Measurements from ENCODE around the gene CAPN13. TPM values are rescaled to one million over a fixed set of nuclear protein-coding genes. Genes with fewer than 3 reads are reported as not detected.
A peak's percentile ranks its signal among the peaks of the same experiment; 100 is the strongest.

The CAPN13 gene
- total and polyA plus RNA-seq, 4 donors: 0.13 to 0.42 TPM; not detected in 2

DNA sequence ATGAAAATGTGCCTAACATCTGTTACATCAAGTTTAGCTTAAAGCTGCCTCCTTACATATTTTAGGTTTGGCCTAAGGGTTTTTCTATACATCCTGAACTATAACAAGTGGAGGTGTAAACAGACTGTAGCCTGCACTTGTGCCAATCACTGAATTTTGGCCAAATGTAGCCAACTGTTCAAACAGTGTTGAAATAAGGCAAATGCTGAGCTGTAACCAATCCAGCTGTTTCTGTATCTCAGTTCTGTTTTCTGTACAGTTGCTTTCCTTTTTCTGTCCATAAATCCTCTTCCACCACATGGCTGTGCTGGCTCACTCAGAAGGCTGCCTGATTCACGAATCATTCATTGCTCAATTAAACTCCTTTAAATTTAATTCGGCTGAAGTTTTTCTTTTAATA lies 19.2 kb upstream of the CAPN13 start (continued):
- TF ChIP-seq, protein P1, sequence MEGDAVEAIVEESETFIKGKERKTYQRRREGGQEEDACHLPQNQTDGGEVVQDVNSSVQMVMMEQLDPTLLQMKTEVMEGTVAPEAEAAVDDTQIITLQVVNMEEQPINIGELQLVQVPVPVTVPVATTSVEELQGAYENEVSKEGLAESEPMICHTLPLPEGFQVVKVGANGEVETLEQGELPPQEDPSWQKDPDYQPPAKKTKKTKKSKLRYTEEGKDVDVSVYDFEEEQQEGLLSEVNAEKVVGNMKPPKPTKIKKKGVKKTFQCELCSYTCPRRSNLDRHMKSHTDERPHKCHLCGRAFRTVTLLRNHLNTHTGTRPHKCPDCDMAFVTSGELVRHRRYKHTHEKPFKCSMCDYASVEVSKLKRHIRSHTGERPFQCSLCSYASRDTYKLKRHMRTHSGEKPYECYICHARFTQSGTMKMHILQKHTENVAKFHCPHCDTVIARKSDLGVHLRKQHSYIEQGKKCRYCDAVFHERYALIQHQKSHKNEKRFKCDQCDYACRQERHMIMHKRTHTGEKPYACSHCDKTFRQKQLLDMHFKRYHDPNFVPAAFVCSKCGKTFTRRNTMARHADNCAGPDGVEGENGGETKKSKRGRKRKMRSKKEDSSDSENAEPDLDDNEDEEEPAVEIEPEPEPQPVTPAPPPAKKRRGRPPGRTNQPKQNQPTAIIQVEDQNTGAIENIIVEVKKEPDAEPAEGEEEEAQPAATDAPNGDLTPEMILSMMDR (IDR thresholded peaks at IDR 0.05; ENCODE audit: low read depth, low read length, missing input control): no peak
- TF ChIP-seq YY1 (IDR thresholded peaks at IDR 0.05): no peak
- TF ChIP-seq, protein P2, sequence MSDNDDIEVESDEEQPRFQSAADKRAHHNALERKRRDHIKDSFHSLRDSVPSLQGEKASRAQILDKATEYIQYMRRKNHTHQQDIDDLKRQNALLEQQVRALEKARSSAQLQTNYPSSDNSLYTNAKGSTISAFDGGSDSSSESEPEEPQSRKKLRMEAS (IDR thresholded peaks at IDR 0.05): no peak
- peak; percentile 33 for TF ChIP-seq FOXA2 (IDR thresholded peaks at IDR 0.05)
- TF ChIP-seq HNF4A (conservative IDR thresholded peaks at IDR 0.05): no peak
- no peak for TF ChIP-seq HNF4G (IDR thresholded peaks at IDR 0.05)
- no peak for TF ChIP-seq TAF1 (conservative IDR thresholded peaks at IDR 0.05)
- TF ChIP-seq RXRA (IDR thresholded peaks at IDR 0.05): peak in 1 of 2 donors; percentile 31

DNA sequence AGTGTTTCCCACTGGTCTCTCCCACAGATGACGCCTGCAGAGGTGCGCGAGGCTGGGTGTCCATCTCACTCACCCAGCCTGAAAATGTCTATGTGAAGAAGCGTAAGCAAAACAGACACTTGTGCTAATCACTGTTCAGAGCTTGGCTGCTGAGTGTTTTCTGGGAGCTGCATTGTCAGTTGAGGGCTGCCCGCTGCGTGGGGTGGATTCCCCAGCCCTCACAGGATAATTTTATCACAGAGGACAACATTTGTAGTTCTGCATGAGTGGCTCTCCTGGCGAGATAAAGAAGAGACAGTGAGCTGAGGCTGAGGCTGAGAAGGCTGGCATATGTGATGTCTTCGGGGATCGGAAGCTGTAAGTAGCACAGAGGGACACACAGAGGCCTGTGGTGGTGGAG lies 16.2 kb upstream of the CAPN13 start:
- no peaks in the 10 kb centered on the region for H3K36me3 ChIP-seq (ENCODE audit: control insufficient read depth in 4 of 4, insufficient read depth in 3 of 4, low read depth in 1 of 4, low read length in 3 of 4)
- peaks cover 0 to 9% (median 4%) of the 10 kb centered on the region in 4 donors for H3K4me1 ChIP-seq (ENCODE audit: control insufficient read depth in 4 of 4, insufficient read depth in 4 of 4, low read length in 3 of 4)
- H3K4me3 ChIP-seq (ENCODE audit: low read depth in 1 of 3, low read length in 3 of 3): no peak overlapping the region
- H3K27me3 ChIP-seq (ENCODE audit: control insufficient read depth in 4 of 4, insufficient read depth in 4 of 4, low read length in 3 of 4): no peaks in the 10 kb centered on the region
- no peak for DNase-seq (ENCODE audit: low spot score)
- WGBS: 93% methylated on average over 9 of the region's 9 CpGs
- H3K9ac ChIP-seq (ENCODE audit: low read depth in 1 of 2, low read length in 2 of 2): no peak overlapping the region
- no peaks in the 10 kb centered on the region for H3K9me3 ChIP-seq (ENCODE audit: control insufficient read depth in 4 of 4, low read length in 3 of 4)
- no peak for TF ChIP-seq JUND (IDR thresholded peaks at IDR 0.05)
- TF ChIP-seq FOXA2 (IDR thresholded peaks at IDR 0.05): no peak
- no peak overlapping the region for H3K27ac ChIP-seq (ENCODE audit: low read depth in 1 of 2, low read length in 2 of 2)

DNA sequence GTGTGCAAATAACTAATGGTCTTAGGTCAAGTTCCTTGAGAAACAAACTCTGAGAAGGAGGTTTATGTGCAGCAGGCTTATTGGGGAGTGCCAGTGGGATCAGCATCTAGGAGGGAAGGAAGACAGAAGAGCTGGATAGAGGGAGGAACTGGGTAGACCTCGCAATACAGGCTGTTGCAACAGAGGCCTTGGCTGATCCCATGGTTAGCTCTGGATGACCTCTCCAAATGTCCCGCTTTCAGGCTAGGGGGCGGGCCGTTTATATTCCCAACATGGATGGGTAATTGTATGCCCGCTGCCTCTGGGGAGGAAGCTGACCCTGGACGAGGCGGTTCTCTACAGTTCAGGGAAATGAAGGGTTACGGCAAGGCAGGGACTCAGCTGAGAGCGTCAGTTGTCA lies 14.7 kb upstream of the CAPN13 start:
- DNase-seq (ENCODE audit: low spot score): no peak
- peaks cover 0 to 9% (median 4%) of the 10 kb centered on the region in 4 donors for H3K4me1 ChIP-seq (ENCODE audit: control insufficient read depth in 4 of 4, insufficient read depth in 4 of 4, low read length in 3 of 4)
- no peak overlapping the region for H3K27ac ChIP-seq (ENCODE audit: low read depth in 1 of 2, low read length in 2 of 2)
- no peaks in the 10 kb centered on the region for H3K27me3 ChIP-seq (ENCODE audit: control insufficient read depth in 4 of 4, insufficient read depth in 4 of 4, low read length in 3 of 4)
- 67% methylated on average over 9 of the region's 9 CpGs for WGBS
- no peak overlapping the region for H3K4me3 ChIP-seq (ENCODE audit: low read depth in 1 of 3, low read length in 3 of 3)
- no peaks in the 10 kb centered on the region for H3K36me3 ChIP-seq (ENCODE audit: control insufficient read depth in 4 of 4, insufficient read depth in 3 of 4, low read depth in 1 of 4, low read length in 3 of 4)
- H3K9ac ChIP-seq (ENCODE audit: low read depth in 1 of 2, low read length in 2 of 2): no peak overlapping the region
- no peaks in the 10 kb centered on the region for H3K9me3 ChIP-seq (ENCODE audit: control insufficient read depth in 4 of 4, low read length in 3 of 4)
- TF ChIP-seq GABPA (IDR thresholded peaks at IDR 0.05 in 1 of 2, conservative IDR thresholded peaks at IDR 0.05 in 1 of 2) (no peak), RAD21 (IDR thresholded peaks at IDR 0.05) (no peak), HNF4A (conservative IDR thresholded peaks at IDR 0.05) (no peak), NR2F2 (IDR thresholded peaks at IDR 0.05) (no peak), FOXA1 (IDR thresholded peaks at IDR 0.05) (no peak), TAF1 (conservative IDR thresholded peaks at IDR 0.05) (no peak), EGR1 (IDR thresholded peaks at IDR 0.05; ENCODE audit: low read depth in 2 of 2) (no peak)
- TF ChIP-seq, protein P2 (IDR thresholded peaks at IDR 0.05): no peak
- TF ChIP-seq, protein P3, sequence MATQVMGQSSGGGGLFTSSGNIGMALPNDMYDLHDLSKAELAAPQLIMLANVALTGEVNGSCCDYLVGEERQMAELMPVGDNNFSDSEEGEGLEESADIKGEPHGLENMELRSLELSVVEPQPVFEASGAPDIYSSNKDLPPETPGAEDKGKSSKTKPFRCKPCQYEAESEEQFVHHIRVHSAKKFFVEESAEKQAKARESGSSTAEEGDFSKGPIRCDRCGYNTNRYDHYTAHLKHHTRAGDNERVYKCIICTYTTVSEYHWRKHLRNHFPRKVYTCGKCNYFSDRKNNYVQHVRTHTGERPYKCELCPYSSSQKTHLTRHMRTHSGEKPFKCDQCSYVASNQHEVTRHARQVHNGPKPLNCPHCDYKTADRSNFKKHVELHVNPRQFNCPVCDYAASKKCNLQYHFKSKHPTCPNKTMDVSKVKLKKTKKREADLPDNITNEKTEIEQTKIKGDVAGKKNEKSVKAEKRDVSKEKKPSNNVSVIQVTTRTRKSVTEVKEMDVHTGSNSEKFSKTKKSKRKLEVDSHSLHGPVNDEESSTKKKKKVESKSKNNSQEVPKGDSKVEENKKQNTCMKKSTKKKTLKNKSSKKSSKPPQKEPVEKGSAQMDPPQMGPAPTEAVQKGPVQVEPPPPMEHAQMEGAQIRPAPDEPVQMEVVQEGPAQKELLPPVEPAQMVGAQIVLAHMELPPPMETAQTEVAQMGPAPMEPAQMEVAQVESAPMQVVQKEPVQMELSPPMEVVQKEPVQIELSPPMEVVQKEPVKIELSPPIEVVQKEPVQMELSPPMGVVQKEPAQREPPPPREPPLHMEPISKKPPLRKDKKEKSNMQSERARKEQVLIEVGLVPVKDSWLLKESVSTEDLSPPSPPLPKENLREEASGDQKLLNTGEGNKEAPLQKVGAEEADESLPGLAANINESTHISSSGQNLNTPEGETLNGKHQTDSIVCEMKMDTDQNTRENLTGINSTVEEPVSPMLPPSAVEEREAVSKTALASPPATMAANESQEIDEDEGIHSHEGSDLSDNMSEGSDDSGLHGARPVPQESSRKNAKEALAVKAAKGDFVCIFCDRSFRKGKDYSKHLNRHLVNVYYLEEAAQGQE (IDR thresholded peaks at IDR 0.05): no peak
- TF ChIP-seq, protein P4, sequence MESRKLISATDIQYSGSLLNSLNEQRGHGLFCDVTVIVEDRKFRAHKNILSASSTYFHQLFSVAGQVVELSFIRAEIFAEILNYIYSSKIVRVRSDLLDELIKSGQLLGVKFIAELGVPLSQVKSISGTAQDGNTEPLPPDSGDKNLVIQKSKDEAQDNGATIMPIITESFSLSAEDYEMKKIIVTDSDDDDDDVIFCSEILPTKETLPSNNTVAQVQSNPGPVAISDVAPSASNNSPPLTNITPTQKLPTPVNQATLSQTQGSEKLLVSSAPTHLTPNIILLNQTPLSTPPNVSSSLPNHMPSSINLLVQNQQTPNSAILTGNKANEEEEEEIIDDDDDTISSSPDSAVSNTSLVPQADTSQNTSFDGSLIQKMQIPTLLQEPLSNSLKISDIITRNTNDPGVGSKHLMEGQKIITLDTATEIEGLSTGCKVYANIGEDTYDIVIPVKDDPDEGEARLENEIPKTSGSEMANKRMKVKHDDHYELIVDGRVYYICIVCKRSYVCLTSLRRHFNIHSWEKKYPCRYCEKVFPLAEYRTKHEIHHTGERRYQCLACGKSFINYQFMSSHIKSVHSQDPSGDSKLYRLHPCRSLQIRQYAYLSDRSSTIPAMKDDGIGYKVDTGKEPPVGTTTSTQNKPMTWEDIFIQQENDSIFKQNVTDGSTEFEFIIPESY (IDR thresholded peaks at IDR 0.05): no peak
- TF ChIP-seq, protein P1 (IDR thresholded peaks at IDR 0.05; ENCODE audit: low read depth, low read length, missing input control): no peak
